GM18520 (cell line): Measurements from ENCODE around the gene SMARCA2.

ENCODE experiments used
- ATAC-seq: cut with Tn5 transposase; IDR thresholded peaks from one replicate; pipeline ENCODE4 v1.9.1; 2021; ENCODE audit not compliant: unreplicated experiment

SMARCA2 gene

GRCh38 chr9:2236850-2237249, 221.7 kb downstream of the SMARCA2 start:
- ATAC-seq: no peak

DNA sequence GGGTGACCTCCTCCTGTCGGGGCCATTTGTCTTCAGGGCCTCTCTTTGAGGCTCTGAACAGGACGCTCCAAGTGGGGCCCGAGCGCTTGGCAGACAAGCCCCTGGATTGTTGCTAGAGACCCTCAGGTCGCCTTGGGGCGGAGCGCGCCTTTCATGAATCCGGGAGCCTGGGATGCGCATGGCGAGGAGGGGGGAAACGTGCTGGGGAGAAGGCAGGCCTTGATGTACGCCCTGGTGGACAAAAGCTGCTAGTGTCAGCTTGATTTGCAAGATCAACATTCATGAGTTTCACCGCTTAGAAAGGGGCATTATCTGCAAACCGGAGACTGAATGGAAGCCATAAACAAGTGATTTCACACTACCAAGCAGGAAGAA, 226.3 kb downstream of the SMARCA2 start:
- peak; percentile 13 for ATAC-seq

GRCh38 chr9:2241836-2242741, 226.9 kb downstream of the SMARCA2 start:
- peak; percentile 67 for ATAC-seq

DNA sequence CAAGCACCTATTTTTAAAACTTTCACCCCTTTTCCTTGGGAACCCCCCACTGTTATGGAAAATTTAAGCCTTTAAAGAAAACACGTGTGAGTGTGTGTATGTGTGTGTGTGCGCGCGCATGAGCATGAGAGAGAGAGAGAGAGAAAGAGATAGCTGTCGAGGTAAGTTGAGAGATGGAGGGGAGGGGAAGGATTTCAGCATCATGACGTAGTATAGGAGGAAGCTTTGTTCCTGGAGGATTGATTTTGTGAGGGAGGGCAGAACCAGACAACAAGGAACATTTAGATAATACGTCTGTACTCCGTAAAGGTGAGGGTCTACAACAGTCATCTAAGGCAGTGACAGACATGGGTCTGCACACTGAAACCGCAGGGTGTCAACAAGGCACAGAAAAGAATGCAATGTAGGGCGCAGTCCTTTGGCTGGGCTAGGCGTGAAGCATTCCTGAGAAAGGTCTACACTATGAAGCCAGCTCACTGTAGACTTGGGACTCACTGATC, 227.7 kb downstream of the SMARCA2 start:
- no peak for ATAC-seq
